Measurements from ENCODE around the gene SERPINB8.

Gene SERPINB8

GRCh38 chr18:64019922-64020756 is 50.3 kb downstream of the SERPINB8 start:
- DNase-seq = no peak

- no peak for DNase-seq
Measured at GRCh38 chr18:64026350-64026749, 56.5 kb downstream of the SERPINB8 start.

GRCh38 chr18:64027931-64028695 is 58.2 kb downstream of the SERPINB8 start:
- no peak for DNase-seq

GRCh38 chr18:64029096-64029495 is 59.2 kb downstream of the SERPINB8 start:
- no peak for DNase-seq

- DNase-seq = no peak
Measured at GRCh38 chr18:64031411-64031810, 61.5 kb downstream of the SERPINB8 start.

GRCh38 chr18:64032312-64032711 is 62.4 kb downstream of the SERPINB8 start:
- no peak for DNase-seq

- DNase-seq = peak in 1 of 2 experiments; percentile 29
Measured at GRCh38 chr18:64037812-64038414, 68.0 kb downstream of the SERPINB8 start.
